ENCODE data around the gene CBX2. TPM values are rescaled to one million over a fixed set of nuclear protein-coding genes. Genes with fewer than 3 reads are reported as not detected.

The CBX2 gene
- total and polyA plus RNA-seq, 2 donors = 4.4 to 12.8 TPM

GRCh38 chr17:79781736-79782575 is 4.0 kb downstream of the CBX2 start:
- peaks cover 0 to 5% of the 10 kb centered on the region in 2 donors for H3K9me3 ChIP-seq (ENCODE audit: control insufficient read depth in 2 of 2, insufficient read depth in 1 of 2, low read length in 1 of 2)
- DNase-seq (ENCODE audit: low read depth in 6 of 9, low spot score in 9 of 9) = peak in 1 of 9 donors; percentile 63
- H3K36me3 ChIP-seq (ENCODE audit: control insufficient read depth in 2 of 2, insufficient read depth in 2 of 2, low read length in 1 of 2) = peaks cover 26 to 47% of the 10 kb centered on the region in 2 donors
- WGBS = 47% methylated on average over 27 of the region's 27 CpGs
- H3K4me1 ChIP-seq (ENCODE audit: control insufficient read depth in 2 of 2, insufficient read depth in 2 of 2, low read length in 2 of 2) = peaks cover 33 to 47% of the 10 kb centered on the region in 2 donors
- H3K4me3 ChIP-seq (ENCODE audit: low read length in 2 of 2) = peak overlapping the region in 1 of 2 donors; percentile 28
- H3K27ac ChIP-seq (ENCODE audit: low read depth in 1 of 2, low read length in 1 of 2) = peak overlapping the region in 1 of 2 donors; percentile 80
- H3K27me3 ChIP-seq (ENCODE audit: control insufficient read depth in 2 of 2, insufficient read depth in 1 of 2, low read length in 1 of 2) = peaks cover 6 to 23% of the 10 kb centered on the region in 2 donors

GRCh38 chr17:79783891-79784290 is 5.9 kb downstream of the CBX2 start:
- Histone ChIP-seq H3K9me3 (ENCODE audit: control insufficient read depth in 2 of 2, insufficient read depth in 1 of 2, low read length in 1 of 2) (peaks cover 0 to 5% of the 10 kb centered on the region in 2 donors), H3K4me3 (ENCODE audit: low read length in 2 of 2) (no peak overlapping the region), H3K27ac (ENCODE audit: low read depth in 1 of 2, low read length in 1 of 2) (no peak overlapping the region), H3K36me3 (ENCODE audit: control insufficient read depth in 2 of 2, insufficient read depth in 2 of 2, low read length in 1 of 2) (peaks cover 26 to 47% of the 10 kb centered on the region in 2 donors), H3K4me1 (ENCODE audit: control insufficient read depth in 2 of 2, insufficient read depth in 2 of 2, low read length in 2 of 2) (peaks cover 26 to 38% of the 10 kb centered on the region in 2 donors), H3K27me3 (ENCODE audit: control insufficient read depth in 2 of 2, insufficient read depth in 1 of 2, low read length in 1 of 2) (peaks cover 20 to 32% of the 10 kb centered on the region in 2 donors)
- 98% methylated on average over 18 of the region's 18 CpGs for WGBS
- no peak for DNase-seq (ENCODE audit: low read depth in 6 of 9, low spot score in 9 of 9)

GRCh38 chr17:79784353-79785016 is 6.5 kb downstream of the CBX2 start:
- peaks cover 0 to 7% of the 10 kb centered on the region in 2 donors for H3K9me3 ChIP-seq (ENCODE audit: control insufficient read depth in 2 of 2, insufficient read depth in 1 of 2, low read length in 1 of 2)
- no peak overlapping the region for H3K4me3 ChIP-seq (ENCODE audit: low read length in 2 of 2)
- peaks cover 25 to 34% of the 10 kb centered on the region in 2 donors for H3K27me3 ChIP-seq (ENCODE audit: control insufficient read depth in 2 of 2, insufficient read depth in 1 of 2, low read length in 1 of 2)
- 97% methylated on average over 31 of the region's 31 CpGs for WGBS
- H3K27ac ChIP-seq (ENCODE audit: low read depth in 1 of 2, low read length in 1 of 2) = no peak overlapping the region
- no peak for DNase-seq (ENCODE audit: low read depth in 6 of 9, low spot score in 9 of 9)
- peaks cover 20 to 37% of the 10 kb centered on the region in 2 donors for H3K4me1 ChIP-seq (ENCODE audit: control insufficient read depth in 2 of 2, insufficient read depth in 2 of 2, low read length in 2 of 2)
- H3K36me3 ChIP-seq (ENCODE audit: control insufficient read depth in 2 of 2, insufficient read depth in 2 of 2, low read length in 1 of 2) = peaks cover 26 to 47% of the 10 kb centered on the region in 2 donors

- peaks cover 13 to 36% of the 10 kb centered on the region in 2 donors for H3K4me1 ChIP-seq (ENCODE audit: control insufficient read depth in 2 of 2, insufficient read depth in 2 of 2, low read length in 2 of 2)
- H3K36me3 ChIP-seq (ENCODE audit: control insufficient read depth in 2 of 2, insufficient read depth in 2 of 2, low read length in 1 of 2) = peaks cover 26 to 45% of the 10 kb centered on the region in 2 donors
- H3K9me3 ChIP-seq (ENCODE audit: control insufficient read depth in 2 of 2, insufficient read depth in 1 of 2, low read length in 1 of 2) = peaks cover 0 to 15% of the 10 kb centered on the region in 2 donors
- DNase-seq (ENCODE audit: low read depth in 6 of 9, low spot score in 9 of 9) = no peak
- WGBS = 98% methylated on average over 17 of the region's 17 CpGs
- no peak overlapping the region for H3K4me3 ChIP-seq (ENCODE audit: low read length in 2 of 2)
- peaks cover 33 to 41% of the 10 kb centered on the region in 2 donors for H3K27me3 ChIP-seq (ENCODE audit: control insufficient read depth in 2 of 2, insufficient read depth in 1 of 2, low read length in 1 of 2)
- H3K27ac ChIP-seq (ENCODE audit: low read depth in 1 of 2, low read length in 1 of 2) = no peak overlapping the region
Measured at GRCh38 chr17:79785017-79785899, 7.3 kb downstream of the CBX2 start.

- Histone ChIP-seq H3K27ac (ENCODE audit: low read depth in 1 of 2, low read length in 1 of 2) (no peak overlapping the region), H3K9me3 (ENCODE audit: control insufficient read depth in 2 of 2, insufficient read depth in 1 of 2, low read length in 1 of 2) (peaks cover 0 to 23% of the 10 kb centered on the region in 2 donors), H3K36me3 (ENCODE audit: control insufficient read depth in 2 of 2, insufficient read depth in 2 of 2, low read length in 1 of 2) (peaks cover 26 to 45% of the 10 kb centered on the region in 2 donors), H3K4me1 (ENCODE audit: control insufficient read depth in 2 of 2, insufficient read depth in 2 of 2, low read length in 2 of 2) (peaks cover 8 to 36% of the 10 kb centered on the region in 2 donors), H3K27me3 (ENCODE audit: control insufficient read depth in 2 of 2, insufficient read depth in 1 of 2, low read length in 1 of 2) (peaks cover 42 to 50% of the 10 kb centered on the region in 2 donors), H3K4me3 (ENCODE audit: low read length in 2 of 2) (no peak overlapping the region)
- 98% methylated on average over 15 of the region's 15 CpGs for WGBS
- no peak for DNase-seq (ENCODE audit: low read depth in 6 of 9, low spot score in 9 of 9)
Measured at GRCh38 chr17:79785900-79786810, 8.2 kb downstream of the CBX2 start.

GRCh38 chr17:79786930-79787643 is 9.1 kb downstream of the CBX2 start:
- WGBS = 97% methylated on average over 12 of the region's 12 CpGs
- no peak overlapping the region for H3K27ac ChIP-seq (ENCODE audit: low read depth in 1 of 2, low read length in 1 of 2)
- peaks cover 0 to 30% of the 10 kb centered on the region in 2 donors for H3K9me3 ChIP-seq (ENCODE audit: control insufficient read depth in 2 of 2, insufficient read depth in 1 of 2, low read length in 1 of 2)
- peaks cover 26 to 39% of the 10 kb centered on the region in 2 donors for H3K36me3 ChIP-seq (ENCODE audit: control insufficient read depth in 2 of 2, insufficient read depth in 2 of 2, low read length in 1 of 2)
- no peak overlapping the region for H3K4me3 ChIP-seq (ENCODE audit: low read length in 2 of 2)
- no peak for DNase-seq (ENCODE audit: low read depth in 6 of 9, low spot score in 9 of 9)
- H3K4me1 ChIP-seq (ENCODE audit: control insufficient read depth in 2 of 2, insufficient read depth in 2 of 2, low read length in 2 of 2) = peaks cover 0 to 35% of the 10 kb centered on the region in 2 donors
- peaks cover 51 to 60% of the 10 kb centered on the region in 2 donors for H3K27me3 ChIP-seq (ENCODE audit: control insufficient read depth in 2 of 2, insufficient read depth in 1 of 2, low read length in 1 of 2)

GRCh38 chr17:79788455-79788854 is 10.5 kb downstream of the CBX2 start:
- Histone ChIP-seq H3K9me3 (ENCODE audit: control insufficient read depth in 2 of 2, insufficient read depth in 1 of 2, low read length in 1 of 2) (peaks cover 0 to 29% of the 10 kb centered on the region in 2 donors), H3K27ac (ENCODE audit: low read depth in 1 of 2, low read length in 1 of 2) (no peak overlapping the region), H3K4me1 (ENCODE audit: control insufficient read depth in 2 of 2, insufficient read depth in 2 of 2, low read length in 2 of 2) (peaks cover 0 to 38% of the 10 kb centered on the region in 2 donors), H3K27me3 (ENCODE audit: control insufficient read depth in 2 of 2, insufficient read depth in 1 of 2, low read length in 1 of 2) (peaks cover 64 to 73% of the 10 kb centered on the region in 2 donors), H3K36me3 (ENCODE audit: control insufficient read depth in 2 of 2, insufficient read depth in 2 of 2, low read length in 1 of 2) (peaks cover 21 to 25% of the 10 kb centered on the region in 2 donors), H3K4me3 (ENCODE audit: low read length in 2 of 2) (no peak overlapping the region)
- DNase-seq (ENCODE audit: low read depth in 6 of 9, low spot score in 9 of 9) = no peak
- WGBS = 94% methylated on average over 5 of the region's 5 CpGs
